GM10248 (cell line): ENCODE data around the gene NXPH4.

ENCODE experiments used
- CTCF ChIA-PET: fragments of 300-600 bp; sonication (Branson Sonifier 250); formaldehyde crosslinking; extraction: SDS; loops from one replicate; lab custom pipeline; 2021; ENCODE audit warnings: antibody characterized with exemption; lab: Yijun Ruan, JAX
- POLR2A ChIA-PET: fragments of 350-650 bp; sonication (Branson Sonifier 250); formaldehyde crosslinking; extraction: SDS; loops from one replicate; lab custom pipeline; 2020; ENCODE audit warnings: antibody characterized with exemption; lab: Yijun Ruan, JAX
- DNase-seq: peaks from one replicate; pipeline ENCODE4 v3.0.0; 2012; ENCODE audit errors: extremely low spot score
- CTCF ChIP-seq: IDR thresholded peaks from 2 replicates; pipeline ENCODE4 v1.5.1; 2012; ENCODE audit warnings: mild to moderate bottlenecking, low read depth; ENCODE audit errors: extremely low read depth, missing control alignments, control extremely low read depth

Gene NXPH4

GRCh38 chr12:57198329-57198728, 18.3 kb upstream of the NXPH4 start:
- TF ChIP-seq CTCF, result no peak
- CTCF ChIA-PET, result interaction anchor here (1.0 to 3.2 kb wide), 3 partner anchors 15 to 22 kb away, joined by 3 to 11 read pairs (median 7); no protein-coding TSS in a partner anchor
- POLR2A ChIA-PET, result no interaction called here
- DNase-seq, result no peak

DNA sequence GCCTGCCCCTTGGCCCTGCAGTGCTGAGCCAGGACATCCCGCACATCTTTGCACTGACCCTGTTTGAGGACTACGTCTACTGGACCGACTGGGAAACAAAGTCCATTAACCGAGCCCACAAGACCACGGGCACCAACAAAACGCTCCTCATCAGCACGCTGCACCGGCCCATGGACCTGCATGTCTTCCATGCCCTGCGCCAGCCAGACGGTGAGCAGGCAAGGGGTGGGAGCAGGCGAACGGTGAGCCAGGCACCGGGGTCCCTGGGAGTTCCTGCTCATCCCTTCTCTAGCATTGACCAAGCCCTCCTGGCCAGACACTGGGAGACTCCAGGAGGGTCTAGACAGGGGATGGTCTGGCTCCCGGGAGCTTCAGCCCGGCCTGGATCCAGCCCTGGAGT, 17.4 kb upstream of the NXPH4 start:
- no peak for DNase-seq
- POLR2A ChIA-PET, result no interaction called here
- TF ChIP-seq CTCF, result no peak
- CTCF ChIA-PET, result interaction anchor here (1.6 to 3.2 kb wide), 2 partner anchors 14 to 16 kb away, joined by 7 to 11 read pairs; no protein-coding TSS in a partner anchor

GRCh38 chr12:57200497-57200896, 16.1 kb upstream of the NXPH4 start:
- CTCF ChIA-PET, result no interaction called here
- no peak for DNase-seq

GRCh38 chr12:57201219-57201618, 15.4 kb upstream of the NXPH4 start:
- no peak for TF ChIP-seq CTCF
- ChIA-PET CTCF (interaction anchor here (1.2 kb wide), 1 partner anchor 13 kb away, joined by 4 read pairs; no protein-coding TSS in a partner anchor), POLR2A (no interaction called here)
- DNase-seq, result no peak

More at GRCh38 chr12:57200497-57200896, 16.1 kb upstream of the NXPH4 start:
- TF ChIP-seq CTCF, result no peak
- POLR2A ChIA-PET, result no interaction called here

GRCh38 chr12:57201631-57202030, 15.0 kb upstream of the NXPH4 start:
- no peak for TF ChIP-seq CTCF
- DNase-seq, result no peak
- ChIA-PET CTCF (interaction anchor here (1.2 kb wide), 1 partner anchor 13 kb away, joined by 4 read pairs; no protein-coding TSS in a partner anchor), POLR2A (no interaction called here)

DNA sequence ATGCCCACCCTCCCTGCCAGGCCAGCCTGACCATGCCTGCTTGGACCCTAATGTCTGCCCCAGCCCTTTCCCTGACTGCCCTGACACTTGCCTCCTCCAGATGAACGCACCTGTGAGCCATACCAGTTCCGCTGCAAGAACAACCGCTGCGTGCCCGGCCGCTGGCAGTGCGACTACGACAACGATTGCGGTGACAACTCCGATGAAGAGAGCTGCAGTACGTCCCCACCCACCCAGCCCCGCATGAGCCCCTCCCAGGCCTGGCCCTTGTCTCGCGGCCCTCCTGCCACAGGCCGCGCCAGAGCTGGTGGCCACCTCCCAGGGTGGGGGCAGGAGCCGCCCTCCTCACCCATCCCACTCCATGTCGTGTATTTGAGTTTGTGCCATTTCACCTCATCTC, 14.3 kb upstream of the NXPH4 start:
- DNase-seq, result no peak
- POLR2A ChIA-PET, result no interaction called here
- TF ChIP-seq CTCF, result no peak
- CTCF ChIA-PET, result interaction anchor here (1.2 kb wide), 1 partner anchor 12 kb away, joined by 4 read pairs; no protein-coding TSS in a partner anchor
